Caco-2 (cell line): Measurements from ENCODE around the gene BRD1. TPM values are rescaled to one million over a fixed set of nuclear protein-coding genes. Genes with fewer than 3 reads are reported as not detected.
A peak's percentile ranks its signal among the peaks of the same experiment; 100 is the strongest.
"Not testable (repeated sequence)": the region's sequence is repeated elsewhere in the genome, so short reads cannot be mapped to it uniquely, and the experiment has no call there.

Experiments used
- BruUV-seq: library from RNA; stranded (reverse); fragments of 400-500 nt; replicated peaks from 2 replicates; lab custom pipeline; 2021; lab: Mats Ljungman, UMichigan
- CTCF ChIA-PET: fragments of 300-600 bp; sonication (Branson Sonifier 250); formaldehyde crosslinking; loops from one replicate; lab custom pipeline; 2022; ENCODE audit warnings: antibody characterized with exemption; lab: Charles Lee
- POLR2A ChIA-PET: fragments of 300-600 bp; sonication (Branson Sonifier 250); formaldehyde crosslinking; loops from one replicate; lab custom pipeline; 2022; ENCODE audit warnings: antibody characterized with exemption; lab: Charles Lee
- DNase-seq, 2 experiments: peaks; one replicate each; pipeline versions ENCODE4 v3.0.0 to v3.0.0-alpha.2; 2020 to 2022
- H3K27me3 ChIP-seq: replicated peaks from 2 replicates; pipeline ENCODE4 v1.6.0; 2011; ENCODE audit warnings: low read length; ENCODE audit not compliant: control insufficient read depth, insufficient read depth
- H3K36me3 ChIP-seq: 2 replicates; pipeline ENCODE4 v1.5.1; 2011; ENCODE audit warnings: low read length; ENCODE audit not compliant: control insufficient read depth, insufficient read depth
- H3K4me1 ChIP-seq: fragments of 250-450 bp; sonication (Bioruptor Pico); 2 replicates; pipeline ENCODE4 v1.5.1; 2020; ENCODE audit warnings: mild to moderate bottlenecking
- H3K4me3 ChIP-seq: 2 replicates; pipeline ENCODE4 v1.5.1; 2011; ENCODE audit warnings: low read depth, mild to moderate bottlenecking, control low read depth, low read length
- H3K9me3 ChIP-seq: fragments of 250-450 bp; sonication (Bioruptor Pico); 2 replicates; pipeline ENCODE4 v1.5.1; 2020; ENCODE audit warnings: mild to moderate bottlenecking, moderate library complexity
- H3K27ac Mint-ChIP-seq: one replicate; pipeline ENCODE4 v1.8.0; 2022; ENCODE audit warnings: mixed read lengths; ENCODE audit not compliant: unreplicated experiment
- H3K27me3 Mint-ChIP-seq: one replicate; pipeline ENCODE4 v1.8.0; 2022; ENCODE audit warnings: mixed read lengths; ENCODE audit not compliant: insufficient read depth, unreplicated experiment
- H3K36me3 Mint-ChIP-seq: one replicate; pipeline ENCODE4 v1.8.0; 2022; ENCODE audit warnings: mild to moderate bottlenecking, mixed read lengths; ENCODE audit not compliant: insufficient read depth, unreplicated experiment
- H3K4me1 Mint-ChIP-seq: one replicate; pipeline ENCODE4 v1.8.0; 2022; ENCODE audit warnings: low read depth, mixed read lengths; ENCODE audit not compliant: unreplicated experiment
- H3K4me3 Mint-ChIP-seq: one replicate; pipeline ENCODE4 v1.8.0; 2022; ENCODE audit warnings: mild to moderate bottlenecking, moderate library complexity, mixed read lengths; ENCODE audit not compliant: unreplicated experiment
- H3K9me3 Mint-ChIP-seq: one replicate; pipeline ENCODE4 v1.8.0; 2022; ENCODE audit warnings: mixed read lengths; ENCODE audit not compliant: unreplicated experiment
- intact Hi-C: fragments of 100-400 bp; cut with micrococcal nuclease; formaldehyde crosslinking; loops from one replicate; pipeline ENCODE4 v1.10.0; 2022; ENCODE audit not compliant: unreplicated experiment
- total RNA-seq: library from RNA; stranded (reverse); gene quantifications from 2 replicates; pipeline ENCODE4 v1.2.3, GENCODE V29; 2022
- TF ChIP-seq, protein P1 (sequence below), 2 experiments: fragments of 200-600 bp in 1 of 2; IDR thresholded peaks; 1 replicate in 1 of 2; 2 replicates in 1 of 2; pipeline versions ENCODE4 v1.5.1 to v1.8.0; 2011 to 2022; ENCODE audit warnings: antibody characterized with exemption in 1 of 2, control low read depth in 1 of 2, inconsistent platforms in 1 of 2, low read depth in 1 of 2, low read length in 1 of 2, mild to moderate bottlenecking in 1 of 2, moderate library complexity in 1 of 2; ENCODE audit not compliant: insufficient read depth in 1 of 2, severe bottlenecking in 1 of 2, unreplicated experiment in 1 of 2

Gene BRD1
- total RNA-seq, 1 experiment from 2014 or later = 46.9 TPM

DNA sequence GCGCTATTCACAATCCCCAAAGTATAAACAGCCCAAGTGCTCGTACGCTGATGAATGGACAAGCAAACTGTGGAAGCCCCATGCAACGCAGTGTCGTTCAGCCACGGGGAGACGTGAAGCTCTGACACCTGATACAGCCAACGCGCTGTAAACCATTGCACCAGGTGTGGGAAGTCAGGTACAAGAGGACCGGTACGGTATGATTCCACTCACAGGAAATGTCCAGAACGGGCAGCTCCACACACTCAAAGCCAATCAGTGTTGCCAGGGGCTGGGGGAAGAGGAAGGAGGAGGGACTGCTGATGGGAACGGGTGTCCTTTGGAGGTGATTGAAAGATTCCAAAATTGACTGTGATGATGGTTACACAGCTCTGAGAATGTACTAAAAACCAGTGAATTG is 64.5 kb downstream of the BRD1 start:
- no peaks in the 10 kb centered on the region for H3K4me1 ChIP-seq
- intact Hi-C loops = no loop called here
- no peak overlapping the region for H3K27ac Mint-ChIP-seq
- no peaks in the 10 kb centered on the region for H3K27me3 Mint-ChIP-seq
- no TSS peak for BruUV-seq
- peaks cover 12% of the 10 kb centered on the region for H3K9me3 ChIP-seq
- CTCF ChIA-PET = no interaction called here
- DNase-seq = peak in 1 of 2 experiments; percentile 30
- peaks cover 27% of the 10 kb centered on the region for H3K36me3 Mint-ChIP-seq
- TF ChIP-seq, protein P1, sequence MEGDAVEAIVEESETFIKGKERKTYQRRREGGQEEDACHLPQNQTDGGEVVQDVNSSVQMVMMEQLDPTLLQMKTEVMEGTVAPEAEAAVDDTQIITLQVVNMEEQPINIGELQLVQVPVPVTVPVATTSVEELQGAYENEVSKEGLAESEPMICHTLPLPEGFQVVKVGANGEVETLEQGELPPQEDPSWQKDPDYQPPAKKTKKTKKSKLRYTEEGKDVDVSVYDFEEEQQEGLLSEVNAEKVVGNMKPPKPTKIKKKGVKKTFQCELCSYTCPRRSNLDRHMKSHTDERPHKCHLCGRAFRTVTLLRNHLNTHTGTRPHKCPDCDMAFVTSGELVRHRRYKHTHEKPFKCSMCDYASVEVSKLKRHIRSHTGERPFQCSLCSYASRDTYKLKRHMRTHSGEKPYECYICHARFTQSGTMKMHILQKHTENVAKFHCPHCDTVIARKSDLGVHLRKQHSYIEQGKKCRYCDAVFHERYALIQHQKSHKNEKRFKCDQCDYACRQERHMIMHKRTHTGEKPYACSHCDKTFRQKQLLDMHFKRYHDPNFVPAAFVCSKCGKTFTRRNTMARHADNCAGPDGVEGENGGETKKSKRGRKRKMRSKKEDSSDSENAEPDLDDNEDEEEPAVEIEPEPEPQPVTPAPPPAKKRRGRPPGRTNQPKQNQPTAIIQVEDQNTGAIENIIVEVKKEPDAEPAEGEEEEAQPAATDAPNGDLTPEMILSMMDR (IDR thresholded peaks at IDR 0.05; ENCODE audit: insufficient read depth in 1 of 2, low read depth in 1 of 2, low read length in 1 of 2, severe bottlenecking in 1 of 2, unreplicated experiment in 1 of 2) = no peak
- no peaks in the 10 kb centered on the region for H3K27me3 ChIP-seq
- no peaks in the 10 kb centered on the region for H3K4me1 Mint-ChIP-seq
- H3K4me3 Mint-ChIP-seq = no peak overlapping the region
- H3K4me3 ChIP-seq = no peak overlapping the region
- peaks cover 18% of the 10 kb centered on the region for H3K9me3 Mint-ChIP-seq
- no peaks in the 10 kb centered on the region for H3K36me3 ChIP-seq
- POLR2A ChIA-PET = no interaction called here

DNA sequence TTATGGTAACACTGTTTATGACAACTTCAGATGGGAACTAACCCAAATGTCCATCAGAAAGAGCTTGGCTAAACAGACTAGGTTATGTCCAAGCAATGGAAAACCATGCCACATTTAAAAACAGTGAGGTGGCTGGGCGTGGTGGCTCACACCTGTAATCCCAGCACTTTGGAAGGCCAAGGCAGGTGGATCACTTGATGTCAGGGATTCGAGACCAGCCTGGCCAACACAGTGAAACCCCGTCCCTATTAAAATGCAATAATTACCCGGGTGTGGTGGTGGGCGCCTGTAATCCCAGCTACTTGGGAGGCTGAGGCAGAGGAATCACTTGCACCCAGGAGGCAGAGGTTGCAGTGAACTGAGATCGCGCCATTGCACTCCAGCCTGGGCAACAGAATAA is 65.1 kb downstream of the BRD1 start:
- intact Hi-C loops = not testable (repeated sequence)

DNA sequence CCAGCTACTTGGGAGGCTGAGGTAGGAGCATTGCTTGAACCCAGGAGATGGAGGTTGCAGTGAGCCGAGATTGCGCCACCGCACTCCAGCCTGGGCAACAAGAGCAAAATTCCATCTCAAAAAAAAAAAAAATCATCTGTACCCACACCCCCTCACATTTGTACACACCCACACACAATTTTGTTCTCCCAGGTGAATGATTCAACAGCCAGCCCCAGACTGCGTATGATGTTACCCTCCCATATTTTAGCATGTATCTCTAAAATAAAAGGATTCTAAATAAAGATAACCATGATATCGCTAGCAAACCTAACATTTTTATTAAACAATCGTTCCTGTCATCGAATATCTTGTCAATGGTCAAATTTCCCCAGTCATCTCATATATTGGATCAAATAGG is 65.8 kb downstream of the BRD1 start:
- Histone ChIP-seq H3K9me3 (peaks cover 5% of the 10 kb centered on the region), H3K4me1 (no peaks in the 10 kb centered on the region), H3K36me3 (no peaks in the 10 kb centered on the region), H3K27me3 (no peaks in the 10 kb centered on the region), H3K4me3 (no peak overlapping the region)
- no peak for DNase-seq
- TF ChIP-seq, protein P1 (IDR thresholded peaks at IDR 0.05; ENCODE audit: insufficient read depth in 1 of 2, low read depth in 1 of 2, low read length in 1 of 2, severe bottlenecking in 1 of 2, unreplicated experiment in 1 of 2) = no peak
- no peak overlapping the region for H3K4me3 Mint-ChIP-seq
- CTCF ChIA-PET = no interaction called here
- H3K4me1 Mint-ChIP-seq = no peaks in the 10 kb centered on the region
- peaks cover 9% of the 10 kb centered on the region for H3K9me3 Mint-ChIP-seq
- no peak overlapping the region for H3K27ac Mint-ChIP-seq
- POLR2A ChIA-PET = no interaction called here
- intact Hi-C loops = no loop called here
- no TSS peak for BruUV-seq
- H3K36me3 Mint-ChIP-seq = peaks cover 15% of the 10 kb centered on the region
- no peaks in the 10 kb centered on the region for H3K27me3 Mint-ChIP-seq

More for the DNA sequence above, 65.1 kb downstream of the BRD1 start:
- Mint-ChIP-seq H3K36me3 (peaks cover 22% of the 10 kb centered on the region), H3K9me3 (peaks cover 17% of the 10 kb centered on the region)
- H3K4me3 Mint-ChIP-seq, H3K27ac Mint-ChIP-seq, CTCF ChIA-PET, H3K4me1 Mint-ChIP-seq, BruUV-seq, H3K27me3 ChIP-seq, POLR2A ChIA-PET, H3K4me3 ChIP-seq, H3K36me3 ChIP-seq, H3K4me1 ChIP-seq, DNase-seq, H3K27me3 Mint-ChIP-seq: not testable (repeated sequence)
- peaks cover 12% of the 10 kb centered on the region for H3K9me3 ChIP-seq
